Hypothalamus (tissue), 51 donors: ENCODE measurements around the gene SPEM3.

Source experiments
- DNase-seq, 51 donors: peaks; one replicate each; lab custom pipeline; 2025; lab: John Stamatoyannopoulos, UW

Gene SPEM3

GRCh38 chr17:7428557-7428956 lies at the start of gene SPEM3:
Gene SPEM3 (plus strand): TSS chr17:7428857. CDS start chr17:7428903, 46 bp downstream.
- no peak for DNase-seq

GRCh38 chr17:7379134-7379533 lies 49.5 kb upstream of the SPEM3 start:
- DNase-seq: no peak

- peak in 2 of 51 donors; percentile 7 to 12 for DNase-seq
Measured at GRCh38 chr17:7380321-7380720, 48.3 kb upstream of the SPEM3 start.

DNA sequence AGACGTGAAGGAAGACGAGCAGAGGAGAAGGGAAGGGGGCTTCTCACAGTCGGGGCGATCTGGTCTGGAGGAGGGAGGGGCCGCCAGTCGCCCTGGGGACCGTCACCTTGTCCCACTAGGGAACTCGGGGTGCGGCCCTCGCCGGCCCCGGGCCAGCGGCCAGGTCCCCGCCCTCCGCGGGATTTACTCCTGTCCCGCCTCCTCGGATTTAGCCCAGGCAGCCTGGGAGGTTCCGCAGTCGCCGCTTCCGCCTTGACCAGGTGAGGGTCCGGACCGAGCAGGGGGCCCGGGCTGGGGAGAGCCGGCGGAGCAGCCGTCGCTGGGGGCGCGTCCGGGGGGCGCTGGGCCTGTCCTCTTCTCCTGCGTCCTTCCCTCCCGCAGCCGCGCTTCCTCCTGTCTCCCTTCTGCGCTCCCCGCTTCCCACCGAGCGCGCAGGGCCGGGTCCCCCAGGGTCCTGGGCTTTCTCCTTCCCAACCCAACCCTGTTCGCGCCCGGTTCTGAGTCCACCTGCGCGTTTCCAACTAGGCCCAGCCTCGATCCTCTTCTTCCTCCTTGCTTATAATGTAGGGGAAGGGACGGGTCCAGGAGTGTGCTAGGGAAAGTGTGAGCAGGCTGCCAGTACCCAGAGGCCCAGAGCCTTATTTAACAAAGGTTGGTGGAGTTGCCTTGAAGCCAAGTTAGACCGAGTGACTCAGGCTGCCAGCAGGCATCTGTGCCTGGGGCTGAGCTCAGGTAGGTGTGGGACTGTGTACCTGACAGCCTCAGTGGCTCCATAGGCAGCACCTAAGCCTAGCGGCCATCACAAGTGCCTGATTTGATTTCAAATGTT lies 47.6 kb upstream of the SPEM3 start, which contains the start of gene TNK1:
TSS of gene TNK1 (plus strand) at position 235 of the 829 bp plus-strand sequence. CDS start 1,838 bp downstream, outside the sequence.
- DNase-seq: no peak

DNA sequence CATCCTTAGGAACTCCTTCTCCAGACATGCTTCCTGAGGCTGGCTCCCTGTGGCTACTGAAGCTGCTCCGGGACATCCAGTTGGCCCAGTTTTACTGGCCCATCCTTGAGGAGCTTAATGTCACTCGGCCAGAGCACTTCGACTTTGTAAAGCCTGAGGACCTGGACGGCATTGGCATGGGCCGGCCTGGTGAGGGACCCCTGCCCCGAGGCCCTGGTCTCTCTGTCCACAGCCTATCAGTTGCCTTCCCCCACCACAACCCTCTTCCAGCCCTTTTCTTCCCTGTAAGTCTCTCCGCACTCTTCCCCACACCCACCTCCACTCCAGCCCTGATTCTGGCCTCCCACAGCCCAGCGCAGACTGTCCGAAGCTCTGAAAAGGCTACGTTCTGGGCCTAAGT lies 45.8 kb upstream of the SPEM3 start:
- DNase-seq: no peak

GRCh38 chr17:7383371-7383741 lies 45.3 kb upstream of the SPEM3 start:
- DNase-seq: no peak

DNA sequence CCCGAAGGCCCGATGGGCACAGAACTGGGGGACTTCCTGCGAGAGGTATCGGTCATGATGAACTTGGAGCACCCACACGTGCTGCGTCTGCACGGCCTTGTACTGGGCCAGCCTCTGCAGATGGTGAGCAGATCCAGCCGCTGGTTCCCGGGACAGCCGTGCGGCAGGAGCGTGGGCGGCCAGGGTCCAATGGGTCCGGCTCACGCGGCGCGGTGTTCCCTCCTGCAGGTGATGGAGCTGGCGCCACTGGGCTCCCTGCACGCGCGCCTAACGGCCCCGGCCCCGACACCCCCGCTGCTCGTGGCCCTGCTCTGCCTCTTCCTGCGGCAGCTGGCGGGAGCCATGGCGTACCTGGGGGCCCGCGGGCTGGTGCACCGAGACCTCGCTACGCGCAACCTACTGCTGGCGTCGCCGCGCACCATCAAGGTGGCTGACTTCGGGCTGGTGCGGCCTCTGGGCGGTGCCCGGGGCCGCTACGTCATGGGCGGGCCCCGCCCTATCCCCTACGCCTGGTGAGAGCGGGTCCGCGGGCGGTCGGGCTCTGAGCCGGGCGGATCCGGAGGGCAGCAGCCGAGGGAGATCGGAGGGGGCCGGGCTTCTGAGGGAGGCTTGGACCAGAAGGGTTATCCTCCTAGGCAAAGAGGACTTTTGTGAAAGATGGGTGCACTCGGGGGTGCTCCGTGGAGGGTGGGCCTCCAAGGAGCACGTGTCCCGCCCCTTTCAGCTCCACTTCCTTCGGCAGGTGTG lies 44.7 kb upstream of the SPEM3 start:
- DNase-seq: peak in 15 of 51 donors; percentile 17 to 74 (median 32)

DNA sequence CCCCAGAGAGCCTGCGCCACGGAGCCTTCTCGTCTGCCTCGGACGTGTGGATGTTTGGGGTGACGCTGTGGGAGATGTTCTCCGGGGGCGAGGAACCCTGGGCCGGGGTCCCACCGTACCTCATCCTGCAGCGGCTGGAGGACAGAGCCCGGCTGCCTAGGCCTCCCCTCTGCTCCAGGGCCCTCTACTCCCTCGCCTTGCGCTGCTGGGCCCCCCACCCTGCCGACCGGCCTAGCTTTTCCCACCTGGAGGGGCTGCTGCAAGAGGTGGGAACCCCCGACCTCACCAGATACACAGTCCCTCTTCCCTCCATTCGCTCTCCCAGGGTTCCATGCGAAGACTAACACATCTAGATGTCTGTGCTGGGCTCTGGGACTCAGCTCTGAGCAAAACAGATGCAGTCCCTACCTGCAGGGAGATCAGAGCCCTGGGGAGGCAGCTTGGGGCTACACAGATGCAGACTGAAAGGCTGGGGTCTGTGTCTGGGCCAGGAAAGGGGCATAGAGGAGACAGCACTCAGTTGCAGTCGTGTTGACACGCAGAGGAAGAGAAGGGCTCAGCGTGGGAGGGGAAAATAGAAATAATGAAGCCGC lies 44.1 kb upstream of the SPEM3 start:
- DNase-seq: no peak

DNA sequence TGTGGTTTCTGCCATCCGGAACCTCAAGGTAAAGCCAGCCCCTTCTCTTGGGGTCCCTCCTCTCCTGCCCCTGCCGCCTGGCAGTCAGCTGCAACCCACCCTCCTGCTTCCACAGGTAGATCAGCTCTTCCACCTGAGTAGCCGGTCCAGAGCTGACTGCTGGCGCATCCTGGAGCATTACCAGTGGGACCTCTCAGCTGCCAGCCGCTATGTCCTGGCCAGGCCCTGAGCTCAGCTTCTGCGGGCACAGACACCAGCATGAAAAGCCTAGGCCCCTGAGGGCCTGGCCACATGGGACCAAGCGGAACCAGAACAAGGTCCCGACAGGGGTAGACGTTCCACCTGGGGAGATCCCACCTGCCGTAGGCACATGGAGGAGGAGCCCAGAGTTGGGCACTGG lies 39.8 kb upstream of the SPEM3 start:
- DNase-seq: no peak

DNA sequence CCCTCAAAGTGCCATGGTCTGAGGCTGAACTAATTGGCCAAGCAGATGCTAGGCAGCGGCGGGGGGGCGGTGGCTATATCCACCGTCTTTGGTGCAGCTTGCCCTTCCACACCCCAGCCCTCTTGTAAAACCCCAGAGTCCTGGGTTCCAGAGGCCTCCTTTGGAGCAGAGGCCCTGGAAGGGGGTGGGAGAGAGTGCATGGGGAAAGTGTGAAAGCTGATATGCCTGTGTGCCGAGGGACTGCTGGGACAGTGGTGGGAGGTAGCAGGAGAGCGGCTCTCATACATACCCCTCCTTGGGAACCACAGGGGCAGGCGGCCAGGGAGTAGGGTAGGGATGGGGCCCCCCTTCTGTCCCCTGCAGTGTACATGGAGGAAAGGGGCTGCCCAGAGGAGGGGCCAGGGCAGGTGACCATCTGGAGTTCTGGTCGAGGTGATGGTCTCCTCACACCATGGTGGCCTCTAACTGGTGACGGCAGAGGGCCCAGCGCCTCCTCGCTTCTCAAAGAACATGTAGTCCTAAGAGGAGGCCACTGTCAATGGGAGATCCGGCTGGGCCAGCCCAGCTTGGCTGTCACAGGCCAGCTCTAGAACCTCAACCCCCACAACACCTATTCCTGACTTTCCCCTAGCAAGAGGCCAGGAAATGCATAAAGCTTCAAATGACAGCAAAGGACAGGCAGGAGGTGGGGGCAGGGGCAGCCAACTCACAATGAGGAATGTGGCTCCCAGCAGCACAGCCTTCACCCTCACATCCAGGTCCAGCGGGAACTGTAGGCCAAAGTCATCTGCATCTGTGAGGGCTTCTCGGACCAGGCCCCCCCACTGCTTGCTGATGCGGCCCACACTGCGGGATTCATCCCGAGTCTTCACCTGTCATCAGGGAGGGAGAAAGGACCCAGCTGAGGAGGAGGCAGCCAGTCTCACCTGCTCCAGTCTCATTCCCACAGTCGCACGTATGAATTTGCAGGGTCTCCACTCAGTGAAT lies 38.4 kb upstream of the SPEM3 start:
- DNase-seq: no peak

GRCh38 chr17:7391307-7391706 lies 37.4 kb upstream of the SPEM3 start:
- DNase-seq: no peak

DNA sequence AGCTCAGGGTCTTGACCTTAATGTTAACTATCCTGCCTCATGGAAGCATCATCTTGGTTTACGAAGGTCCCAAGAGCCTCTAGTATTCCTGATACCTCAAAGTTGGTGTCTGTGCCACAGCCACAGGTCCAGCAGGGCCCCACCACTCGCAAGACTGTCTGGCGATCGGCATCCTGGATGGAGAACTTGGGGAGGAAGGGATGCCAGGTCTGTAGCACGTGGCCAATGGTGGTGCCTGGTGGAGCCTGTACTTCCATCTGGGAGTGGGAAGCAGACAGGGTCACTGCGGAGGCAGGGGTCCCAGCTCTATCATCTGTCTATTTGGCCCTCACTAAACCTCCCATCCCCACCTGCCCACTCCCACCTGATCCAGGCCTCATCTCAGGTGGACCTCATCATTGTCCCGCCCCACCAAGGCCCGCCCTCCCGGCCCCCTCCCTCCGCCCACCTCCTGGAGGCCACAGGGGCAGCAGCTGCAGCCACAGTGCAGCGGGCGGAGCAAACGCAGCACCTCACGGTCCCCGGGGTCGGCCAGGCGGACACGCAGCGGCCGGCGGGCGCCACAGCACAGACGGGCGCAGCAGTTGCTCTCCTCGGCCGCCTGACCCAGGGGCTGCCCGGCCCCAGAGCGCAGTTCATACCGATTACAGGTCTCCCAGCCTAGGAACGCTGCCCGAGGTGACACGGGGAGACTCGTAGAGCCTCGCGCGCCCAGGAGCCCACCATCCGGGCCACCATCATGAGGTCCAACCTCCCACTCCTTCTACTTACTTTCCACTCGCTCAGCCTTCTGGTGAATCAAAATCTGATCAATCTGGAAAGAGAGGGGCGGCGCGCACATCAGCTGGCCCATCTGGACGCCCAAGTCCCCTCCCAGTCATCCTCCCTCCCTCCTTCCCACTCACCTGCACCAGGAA lies 35.7 kb upstream of the SPEM3 start:
- no peak for DNase-seq

- peak in 1 of 51 donors; percentile 38 for DNase-seq
Measured at GRCh38 chr17:7393613-7394451, 34.8 kb upstream of the SPEM3 start.

GRCh38 chr17:7394452-7395191 lies 34.0 kb upstream of the SPEM3 start, which contains the start of gene PLSCR3:
Gene PLSCR3 (minus strand): TSS chr17:7394525. CDS start chr17:7394110, 415 bp downstream.
- peak in 49 of 51 donors; percentile 47 to 90 (median 79) for DNase-seq

- DNase-seq: no peak
Measured at GRCh38 chr17:7396147-7396546, 32.5 kb upstream of the SPEM3 start.

- DNase-seq: no peak
Measured at GRCh38 chr17:7398612-7399011, 30.0 kb upstream of the SPEM3 start.

GRCh38 chr17:7403043-7403726 lies 25.5 kb upstream of the SPEM3 start:
- DNase-seq: peak in 3 of 51 donors; percentile 45 to 58 (median 50)
